ENCODE results near the gene PDZK1IP1.

- no peak for TF ChIP-seq REST (IDR thresholded peaks at IDR 0.05; ENCODE audit: insufficient read depth in 1 of 2, low read depth in 2 of 2, low read length in 2 of 2)
- TF ChIP-seq TAF1 (IDR thresholded peaks at IDR 0.05; ENCODE audit: borderline replicate concordance, insufficient read depth, low read length), result no peak
- TF ChIP-seq POLR2AphosphoS5 (IDR thresholded peaks at IDR 0.05; ENCODE audit: low read depth, low read length), result no peak
Observed at GRCh38 chr1:47181095-47181954, 8.5 kb downstream of the PDZK1IP1 start.

Data from PFSK-1 (cell line).